Liver (tissue), 9 donors: ENCODE measurements around the gene ZNF559. TPM values are rescaled to one million over a fixed set of nuclear protein-coding genes. Genes with fewer than 3 reads are reported as not detected.

ENCODE experiments used
- DNase-seq: peaks from one replicate; pipeline ENCODE4 v3.0.0-alpha.2; 2017; ENCODE audit warnings: low spot score
- H3K27ac ChIP-seq, 2 donors: one replicate each; pipeline ENCODE4 v1.7.0; 2013; ENCODE audit warnings: inconsistent platforms in 2 of 2, low read length in 2 of 2, control low read depth in 1 of 2, low read depth in 1 of 2, mild to moderate bottlenecking in 1 of 2
- H3K27me3 ChIP-seq, 4 donors: one replicate each; pipeline versions ENCODE4 v1.6.1 to v1.7.0; 2013; ENCODE audit warnings: low read length in 3 of 4, inconsistent platforms in 1 of 4, mild to moderate bottlenecking in 1 of 4, moderate library complexity in 1 of 4; ENCODE audit not compliant: control insufficient read depth in 4 of 4, insufficient read depth in 4 of 4
- H3K36me3 ChIP-seq, 4 donors: one replicate each; pipeline versions ENCODE4 v1.6.1 to v1.7.0; 2013; ENCODE audit warnings: low read length in 3 of 4, mild to moderate bottlenecking in 3 of 4, low read depth in 1 of 4, moderate library complexity in 1 of 4; ENCODE audit not compliant: control insufficient read depth in 4 of 4, insufficient read depth in 3 of 4
- H3K4me1 ChIP-seq, 4 donors: one replicate each; pipeline versions ENCODE4 v1.6.1 to v1.7.0; 2013; ENCODE audit warnings: low read length in 3 of 4, mild to moderate bottlenecking in 3 of 4, moderate library complexity in 1 of 4; ENCODE audit not compliant: control insufficient read depth in 4 of 4, insufficient read depth in 4 of 4
- H3K4me3 ChIP-seq, 3 donors: one replicate each; pipeline versions ENCODE4 v1.6.1 to v1.7.0; 2013; ENCODE audit warnings: low read length in 3 of 3, control low read depth in 1 of 3, low read depth in 1 of 3, mild to moderate bottlenecking in 1 of 3
- H3K9ac ChIP-seq, 2 donors: one replicate each; pipeline ENCODE4 v1.7.0; 2013; ENCODE audit warnings: low read length in 2 of 2, mild to moderate bottlenecking in 2 of 2, moderate library complexity in 2 of 2, control low read depth in 1 of 2, low read depth in 1 of 2
- H3K9me3 ChIP-seq, 4 donors: one replicate each; pipeline versions ENCODE4 v1.6.1 to v1.7.0; 2013; ENCODE audit warnings: low read length in 3 of 4; ENCODE audit not compliant: control insufficient read depth in 4 of 4
- EGR1 ChIP-seq, 2 donors: IDR thresholded peaks; 2 replicates each; pipeline ENCODE4 v1.6.1; 2016 to 2018; ENCODE audit warnings: antibody characterized with exemption in 2 of 2, low read depth in 2 of 2
- FOXA1 ChIP-seq: IDR thresholded peaks from 2 replicates; pipeline ENCODE4 v1.6.1; 2016; ENCODE audit warnings: antibody characterized with exemption
- GABPA ChIP-seq, 2 donors: IDR thresholded peaks in 1 of 2; conservative IDR thresholded peaks in 1 of 2; 2 replicates each; pipeline ENCODE4 v1.6.1; 2016; ENCODE audit warnings: antibody characterized with exemption in 2 of 2, mild to moderate bottlenecking in 1 of 2, moderate library complexity in 1 of 2
- HNF4A ChIP-seq, 2 donors: conservative IDR thresholded peaks; 2 replicates each; pipeline ENCODE4 v1.6.1; 2016; ENCODE audit warnings: antibody characterized with exemption in 2 of 2, mild to moderate bottlenecking in 2 of 2
- HNF4G ChIP-seq: IDR thresholded peaks from 2 replicates; pipeline ENCODE4 v1.6.1; 2016; ENCODE audit warnings: antibody characterized with exemption
- JUND ChIP-seq, 2 donors: IDR thresholded peaks; 2 replicates each; pipeline ENCODE4 v1.6.1; 2016; ENCODE audit warnings: antibody characterized with exemption in 2 of 2
- NR2F2 ChIP-seq: IDR thresholded peaks from 2 replicates; pipeline ENCODE4 v1.6.1; 2016; ENCODE audit warnings: antibody characterized with exemption
- RAD21 ChIP-seq, 2 donors: IDR thresholded peaks; 2 replicates each; pipeline ENCODE4 v1.6.1; 2016; ENCODE audit warnings: antibody characterized with exemption in 2 of 2, mild to moderate bottlenecking in 2 of 2
- RXRA ChIP-seq, 2 donors: IDR thresholded peaks; 2 replicates each; pipeline ENCODE4 v1.6.1; 2017 to 2018; ENCODE audit warnings: antibody characterized with exemption in 2 of 2, mild to moderate bottlenecking in 1 of 2
- SP1 ChIP-seq: IDR thresholded peaks from 2 replicates; pipeline ENCODE4 v1.6.1; 2018; ENCODE audit warnings: antibody characterized with exemption, mild to moderate bottlenecking
- TAF1 ChIP-seq: conservative IDR thresholded peaks from 2 replicates; pipeline ENCODE4 v1.6.1; 2016; ENCODE audit warnings: antibody characterized with exemption, mild to moderate bottlenecking
- YY1 ChIP-seq: IDR thresholded peaks from 2 replicates; pipeline ENCODE4 v1.6.1; 2016; ENCODE audit warnings: antibody characterized with exemption, mild to moderate bottlenecking
- WGBS: extraction: QIAGEN DNeasy Blood & Tissue Kit; methylation state at CpG from one replicate; pipeline ENCODE4 v1.1.7; 2013; 5-methylcytosine and 5-hydroxymethylcytosine counted together
- polyA plus RNA-seq, 2 donors: library from polyadenylated mRNA; stranded (reverse) in 1 of 2; unstranded in 1 of 2; fragments of 200-250 nt in 1 of 2; fragments of >200 nt in 1 of 2; fragmentation: Nextera tagmentation in 1 of 2; extraction: Ambion mirVana in 1 of 2; gene quantifications; one replicate each; pipeline versions ENCODE4 v1.2.1 to v1.2.3, GENCODE V29; 2013 to 2015
- total RNA-seq, 2 donors: library from RNA; depleted of rRNA; stranded (reverse); fragments of >200 nt; gene quantifications; one replicate each; pipeline ENCODE4 v1.2.3, GENCODE V29; 2014
- TF ChIP-seq, protein P1 (sequence below): IDR thresholded peaks from 2 replicates; pipeline ENCODE4 v1.6.1; 2016; ENCODE audit warnings: antibody characterized with exemption
- TF ChIP-seq, protein P2 (sequence below): IDR thresholded peaks from 2 replicates; pipeline ENCODE4 v1.6.1; 2016; ENCODE audit warnings: antibody characterized with exemption
- TF ChIP-seq, protein P3 (sequence below): IDR thresholded peaks from 2 replicates; pipeline ENCODE4 v1.6.1; 2016; ENCODE audit warnings: antibody characterized with exemption, mild to moderate bottlenecking
- TF ChIP-seq, protein P4 (sequence below): IDR thresholded peaks from 2 replicates; pipeline ENCODE4 v1.6.1; 2016; ENCODE audit warnings: antibody characterized with exemption
- TF ChIP-seq, protein P5 (sequence below): fragments of 150-350 bp; IDR thresholded peaks from 2 replicates; pipeline ENCODE4 v1.5.1; 2017; ENCODE audit warnings: improper control_type of control experiment, low read depth, low read length; ENCODE audit not compliant: missing input control
- donor health status: healthy.
- donor health status: healthy.
- donor health status: healthy.
- donor health status: healthy.
- donor health status: healthy.

Gene ZNF559
- total and polyA plus RNA-seq, 4 donors, result 2.6 to 6.2 (median 3.6) TPM

DNA sequence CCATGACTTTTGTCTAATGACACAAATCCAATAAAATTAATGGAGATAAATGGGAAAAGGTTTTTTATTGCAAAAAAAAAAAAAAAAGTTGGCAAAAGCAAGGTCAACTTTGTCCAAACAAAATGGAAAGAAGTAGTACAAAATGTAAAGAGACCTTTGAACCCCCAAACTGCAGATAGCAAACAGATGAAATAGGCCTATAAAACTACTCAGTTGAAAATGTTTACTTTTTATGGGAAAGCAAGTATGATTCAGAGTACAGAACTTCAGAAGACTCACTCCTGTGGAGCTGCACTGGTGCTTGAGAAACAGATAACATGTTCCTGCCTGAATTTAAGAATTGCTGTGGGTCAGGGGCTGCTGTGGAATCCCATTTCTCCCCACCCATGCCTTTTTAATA is 29.0 kb downstream of the ZNF559 start:
- H3K36me3 ChIP-seq, result peaks cover 2 to 16% (median 11%) of the 10 kb centered on the region in 4 donors
- no peak overlapping the region for H3K9ac ChIP-seq
- no peak for DNase-seq
- H3K27ac ChIP-seq, result no peak overlapping the region
- H3K27me3 ChIP-seq, result no peaks in the 10 kb centered on the region
- TF ChIP-seq, protein P1, sequence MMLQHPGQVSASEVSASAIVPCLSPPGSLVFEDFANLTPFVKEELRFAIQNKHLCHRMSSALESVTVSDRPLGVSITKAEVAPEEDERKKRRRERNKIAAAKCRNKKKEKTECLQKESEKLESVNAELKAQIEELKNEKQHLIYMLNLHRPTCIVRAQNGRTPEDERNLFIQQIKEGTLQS, result no peak
- TF ChIP-seq, protein P2, sequence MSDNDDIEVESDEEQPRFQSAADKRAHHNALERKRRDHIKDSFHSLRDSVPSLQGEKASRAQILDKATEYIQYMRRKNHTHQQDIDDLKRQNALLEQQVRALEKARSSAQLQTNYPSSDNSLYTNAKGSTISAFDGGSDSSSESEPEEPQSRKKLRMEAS, result no peak
- no peak for TF ChIP-seq HNF4G
- TF ChIP-seq, protein P3, sequence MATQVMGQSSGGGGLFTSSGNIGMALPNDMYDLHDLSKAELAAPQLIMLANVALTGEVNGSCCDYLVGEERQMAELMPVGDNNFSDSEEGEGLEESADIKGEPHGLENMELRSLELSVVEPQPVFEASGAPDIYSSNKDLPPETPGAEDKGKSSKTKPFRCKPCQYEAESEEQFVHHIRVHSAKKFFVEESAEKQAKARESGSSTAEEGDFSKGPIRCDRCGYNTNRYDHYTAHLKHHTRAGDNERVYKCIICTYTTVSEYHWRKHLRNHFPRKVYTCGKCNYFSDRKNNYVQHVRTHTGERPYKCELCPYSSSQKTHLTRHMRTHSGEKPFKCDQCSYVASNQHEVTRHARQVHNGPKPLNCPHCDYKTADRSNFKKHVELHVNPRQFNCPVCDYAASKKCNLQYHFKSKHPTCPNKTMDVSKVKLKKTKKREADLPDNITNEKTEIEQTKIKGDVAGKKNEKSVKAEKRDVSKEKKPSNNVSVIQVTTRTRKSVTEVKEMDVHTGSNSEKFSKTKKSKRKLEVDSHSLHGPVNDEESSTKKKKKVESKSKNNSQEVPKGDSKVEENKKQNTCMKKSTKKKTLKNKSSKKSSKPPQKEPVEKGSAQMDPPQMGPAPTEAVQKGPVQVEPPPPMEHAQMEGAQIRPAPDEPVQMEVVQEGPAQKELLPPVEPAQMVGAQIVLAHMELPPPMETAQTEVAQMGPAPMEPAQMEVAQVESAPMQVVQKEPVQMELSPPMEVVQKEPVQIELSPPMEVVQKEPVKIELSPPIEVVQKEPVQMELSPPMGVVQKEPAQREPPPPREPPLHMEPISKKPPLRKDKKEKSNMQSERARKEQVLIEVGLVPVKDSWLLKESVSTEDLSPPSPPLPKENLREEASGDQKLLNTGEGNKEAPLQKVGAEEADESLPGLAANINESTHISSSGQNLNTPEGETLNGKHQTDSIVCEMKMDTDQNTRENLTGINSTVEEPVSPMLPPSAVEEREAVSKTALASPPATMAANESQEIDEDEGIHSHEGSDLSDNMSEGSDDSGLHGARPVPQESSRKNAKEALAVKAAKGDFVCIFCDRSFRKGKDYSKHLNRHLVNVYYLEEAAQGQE, result no peak
- TF ChIP-seq RAD21 (IDR thresholded peaks at IDR 0.05), result no peak
- no peak for TF ChIP-seq TAF1
- TF ChIP-seq RXRA (IDR thresholded peaks at IDR 0.05), result no peak
- TF ChIP-seq HNF4A (conservative IDR thresholded peaks at IDR 0.05), result no peak
- TF ChIP-seq NR2F2, result no peak
- TF ChIP-seq YY1, result no peak
- TF ChIP-seq EGR1 (IDR thresholded peaks at IDR 0.05; ENCODE audit: low read depth in 2 of 2), result no peak
- TF ChIP-seq GABPA (IDR thresholded peaks at IDR 0.05 in 1 of 2, conservative IDR thresholded peaks at IDR 0.05 in 1 of 2), result no peak
- TF ChIP-seq, protein P4, sequence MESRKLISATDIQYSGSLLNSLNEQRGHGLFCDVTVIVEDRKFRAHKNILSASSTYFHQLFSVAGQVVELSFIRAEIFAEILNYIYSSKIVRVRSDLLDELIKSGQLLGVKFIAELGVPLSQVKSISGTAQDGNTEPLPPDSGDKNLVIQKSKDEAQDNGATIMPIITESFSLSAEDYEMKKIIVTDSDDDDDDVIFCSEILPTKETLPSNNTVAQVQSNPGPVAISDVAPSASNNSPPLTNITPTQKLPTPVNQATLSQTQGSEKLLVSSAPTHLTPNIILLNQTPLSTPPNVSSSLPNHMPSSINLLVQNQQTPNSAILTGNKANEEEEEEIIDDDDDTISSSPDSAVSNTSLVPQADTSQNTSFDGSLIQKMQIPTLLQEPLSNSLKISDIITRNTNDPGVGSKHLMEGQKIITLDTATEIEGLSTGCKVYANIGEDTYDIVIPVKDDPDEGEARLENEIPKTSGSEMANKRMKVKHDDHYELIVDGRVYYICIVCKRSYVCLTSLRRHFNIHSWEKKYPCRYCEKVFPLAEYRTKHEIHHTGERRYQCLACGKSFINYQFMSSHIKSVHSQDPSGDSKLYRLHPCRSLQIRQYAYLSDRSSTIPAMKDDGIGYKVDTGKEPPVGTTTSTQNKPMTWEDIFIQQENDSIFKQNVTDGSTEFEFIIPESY, result no peak
- no peak for TF ChIP-seq SP1
- peaks cover 47 to 85% (median 53%) of the 10 kb centered on the region in 4 donors for H3K9me3 ChIP-seq
- no peaks in the 10 kb centered on the region for H3K4me1 ChIP-seq
- H3K4me3 ChIP-seq, result peak overlapping the region in 2 of 3 donors; percentile 7 to 63

DNA sequence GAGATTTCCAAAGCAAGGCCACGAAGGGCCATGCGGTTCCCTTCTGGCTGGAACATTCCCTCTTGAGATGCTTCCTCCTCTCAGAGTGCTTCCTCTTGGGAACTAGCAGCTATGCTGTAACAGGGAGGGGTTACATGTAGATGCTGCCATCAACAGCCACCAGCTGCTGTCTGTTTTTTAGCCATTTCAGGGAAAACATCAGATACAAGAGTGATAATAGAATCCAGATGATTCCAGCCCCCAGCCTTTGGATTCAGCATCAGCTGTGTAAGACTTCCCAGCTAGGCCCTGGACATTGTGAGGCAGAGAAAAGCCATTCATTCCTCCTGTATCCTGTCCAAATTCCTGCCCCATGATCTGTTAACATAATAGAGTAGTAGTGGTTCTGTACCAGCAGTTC is 30.7 kb downstream of the ZNF559 start:
- Histone ChIP-seq H3K27me3 (no peaks in the 10 kb centered on the region), H3K9ac (no peak overlapping the region), H3K4me3 (peak overlapping the region in 2 of 3 donors; percentile 54 to 62), H3K36me3 (peaks cover 0 to 14% (median 8%) of the 10 kb centered on the region in 4 donors), H3K4me1 (no peaks in the 10 kb centered on the region), H3K27ac (no peak overlapping the region), H3K9me3 (peaks cover 40 to 79% (median 55%) of the 10 kb centered on the region in 4 donors)
- TF ChIP-seq, protein P2, result no peak
- TF ChIP-seq RXRA (IDR thresholded peaks at IDR 0.05) (no peak), RAD21 (IDR thresholded peaks at IDR 0.05) (no peak), EGR1 (IDR thresholded peaks at IDR 0.05; ENCODE audit: low read depth in 2 of 2) (no peak), HNF4G (no peak), FOXA1 (no peak), JUND (IDR thresholded peaks at IDR 0.05) (no peak), GABPA (IDR thresholded peaks at IDR 0.05 in 1 of 2, conservative IDR thresholded peaks at IDR 0.05 in 1 of 2) (no peak), NR2F2 (no peak)
- TF ChIP-seq, protein P3, result no peak
- TF ChIP-seq, protein P5, sequence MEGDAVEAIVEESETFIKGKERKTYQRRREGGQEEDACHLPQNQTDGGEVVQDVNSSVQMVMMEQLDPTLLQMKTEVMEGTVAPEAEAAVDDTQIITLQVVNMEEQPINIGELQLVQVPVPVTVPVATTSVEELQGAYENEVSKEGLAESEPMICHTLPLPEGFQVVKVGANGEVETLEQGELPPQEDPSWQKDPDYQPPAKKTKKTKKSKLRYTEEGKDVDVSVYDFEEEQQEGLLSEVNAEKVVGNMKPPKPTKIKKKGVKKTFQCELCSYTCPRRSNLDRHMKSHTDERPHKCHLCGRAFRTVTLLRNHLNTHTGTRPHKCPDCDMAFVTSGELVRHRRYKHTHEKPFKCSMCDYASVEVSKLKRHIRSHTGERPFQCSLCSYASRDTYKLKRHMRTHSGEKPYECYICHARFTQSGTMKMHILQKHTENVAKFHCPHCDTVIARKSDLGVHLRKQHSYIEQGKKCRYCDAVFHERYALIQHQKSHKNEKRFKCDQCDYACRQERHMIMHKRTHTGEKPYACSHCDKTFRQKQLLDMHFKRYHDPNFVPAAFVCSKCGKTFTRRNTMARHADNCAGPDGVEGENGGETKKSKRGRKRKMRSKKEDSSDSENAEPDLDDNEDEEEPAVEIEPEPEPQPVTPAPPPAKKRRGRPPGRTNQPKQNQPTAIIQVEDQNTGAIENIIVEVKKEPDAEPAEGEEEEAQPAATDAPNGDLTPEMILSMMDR, result no peak
- TF ChIP-seq, protein P4, result no peak
- WGBS, result 97% methylated on average over 2 of the region's 2 CpGs
- DNase-seq, result no peak
